C4-2B (cell line): ENCODE measurements around the gene MALRD1.

ENCODE experiments used
- ZFX ChIP-seq: fragments of 450-650 bp; IDR thresholded peaks from 2 replicates; pipeline ENCODE4 v1.6.1; 2017
- TF ChIP-seq, protein P1 (sequence below): fragments of 450-650 bp; conservative IDR thresholded peaks from 2 replicates; pipeline ENCODE4 v1.5.1; 2017; ENCODE audit warnings: mild to moderate bottlenecking

DNA sequence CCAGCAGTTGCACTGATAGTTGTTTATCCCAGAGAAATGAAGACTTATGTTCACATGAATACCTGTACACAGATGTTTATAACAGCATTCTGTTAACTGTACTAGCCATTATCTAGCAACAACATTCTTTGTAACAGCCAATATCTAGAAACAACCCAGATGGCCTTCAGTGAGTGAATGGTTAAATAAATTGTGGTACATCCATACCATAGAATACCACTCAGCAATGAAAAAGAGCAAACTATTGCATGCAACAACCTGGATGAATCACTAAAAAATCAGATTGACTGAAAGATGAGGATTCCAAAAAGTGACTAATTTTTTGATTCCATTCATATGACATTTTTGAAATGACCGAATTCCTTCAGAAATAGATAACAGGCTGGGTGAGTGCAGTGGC is 360.3 kb downstream of the MALRD1 start:
- TF ChIP-seq, protein P1, sequence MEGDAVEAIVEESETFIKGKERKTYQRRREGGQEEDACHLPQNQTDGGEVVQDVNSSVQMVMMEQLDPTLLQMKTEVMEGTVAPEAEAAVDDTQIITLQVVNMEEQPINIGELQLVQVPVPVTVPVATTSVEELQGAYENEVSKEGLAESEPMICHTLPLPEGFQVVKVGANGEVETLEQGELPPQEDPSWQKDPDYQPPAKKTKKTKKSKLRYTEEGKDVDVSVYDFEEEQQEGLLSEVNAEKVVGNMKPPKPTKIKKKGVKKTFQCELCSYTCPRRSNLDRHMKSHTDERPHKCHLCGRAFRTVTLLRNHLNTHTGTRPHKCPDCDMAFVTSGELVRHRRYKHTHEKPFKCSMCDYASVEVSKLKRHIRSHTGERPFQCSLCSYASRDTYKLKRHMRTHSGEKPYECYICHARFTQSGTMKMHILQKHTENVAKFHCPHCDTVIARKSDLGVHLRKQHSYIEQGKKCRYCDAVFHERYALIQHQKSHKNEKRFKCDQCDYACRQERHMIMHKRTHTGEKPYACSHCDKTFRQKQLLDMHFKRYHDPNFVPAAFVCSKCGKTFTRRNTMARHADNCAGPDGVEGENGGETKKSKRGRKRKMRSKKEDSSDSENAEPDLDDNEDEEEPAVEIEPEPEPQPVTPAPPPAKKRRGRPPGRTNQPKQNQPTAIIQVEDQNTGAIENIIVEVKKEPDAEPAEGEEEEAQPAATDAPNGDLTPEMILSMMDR, result no peak
- TF ChIP-seq ZFX, result no peak
